Measurements from ENCODE around the gene PRIMA1. TPM values are rescaled to one million over a fixed set of nuclear protein-coding genes. Genes with fewer than 3 reads are reported as not detected.

PRIMA1 gene
- total and polyA plus RNA-seq, 9 of the 15 experiments (the other 6 are each of a cell fraction or from before 2014, with no cell fraction given) = not detected

- no peak for FAIRE-seq
- Histone ChIP-seq H3K36me3 (ENCODE audit: control insufficient read depth, insufficient read depth, low read length) (no peaks in the 10 kb centered on the region), H3K9me1 (ENCODE audit: control insufficient read depth, insufficient read depth, low read length) (no peaks in the 10 kb centered on the region), H3K4me3 (no peak overlapping the region), H3K9me3 (replicated peaks; ENCODE audit: control insufficient read depth, insufficient read depth, low read depth, low read length) (no peaks in the 10 kb centered on the region), H3K4me2 (ENCODE audit: insufficient read depth, low read length) (no peak overlapping the region), H3K27ac (ENCODE audit: extremely low read depth, low read depth, low read length) (no peak overlapping the region), H3K9ac (ENCODE audit: insufficient read depth in 1 of 2, low read depth in 2 of 2, low read length in 2 of 2) (no peak overlapping the region), H3K27me3 (ENCODE audit: control insufficient read depth in 2 of 2, insufficient read depth in 2 of 2, low read length in 2 of 2) (peaks cover 0 to 4% of the 10 kb centered on the region in 2 experiments; a peak in 1 of 5 replicates), H2AFZ (ENCODE audit: low read depth, low read length) (no peak overlapping the region), H3K79me2 (ENCODE audit: control insufficient read depth, insufficient read depth, low read length) (no peaks in the 10 kb centered on the region), H3K4me1 (replicated peaks in 1 of 2; ENCODE audit: control insufficient read depth in 2 of 2, insufficient read depth in 2 of 2, low read length in 2 of 2) (no peaks in the 10 kb centered on the region), H4K20me1 (replicated peaks; ENCODE audit: control insufficient read depth, insufficient read depth, low read length) (no peaks in the 10 kb centered on the region)
- in situ Hi-C loops (cut with MboI) = no loop called here
- BruUV-seq (replicated peaks) = no TSS peak
- CTCF ChIA-PET (ENCODE audit: low intra/inter-chr PET ratio) = no interaction called here
- TF ChIP-seq ZNF551 (CRISPR knock-in tag; IDR thresholded peaks at IDR 0.05) (no peak), ZEB2 (IDR thresholded peaks at IDR 0.05) (no peak), YBX1 (IDR thresholded peaks at IDR 0.05) (no peak), HEY1 (CRISPR knock-in tag; IDR thresholded peaks at IDR 0.05; ENCODE audit: borderline replicate concordance) (no peak), ZKSCAN3 (CRISPR knock-in tag; IDR thresholded peaks at IDR 0.05) (no peak), ZKSCAN8 (CRISPR knock-in tag; IDR thresholded peaks at IDR 0.05) (no peak), FOXA3 (CRISPR knock-in tag; conservative IDR thresholded peaks at IDR 0.05 in 1 of 2, IDR thresholded peaks at IDR 0.05 in 1 of 2) (no peak), KDM1A (IDR thresholded peaks at IDR 0.05) (no peak), JUND (IDR thresholded peaks at IDR 0.05; ENCODE audit: borderline replicate concordance, low read depth, low read length) (no peak), JUND (tag; IDR thresholded peaks at IDR 0.05; ENCODE audit: borderline replicate concordance, low read depth, low read length) (no peak)
- TF ChIP-seq, protein P1, sequence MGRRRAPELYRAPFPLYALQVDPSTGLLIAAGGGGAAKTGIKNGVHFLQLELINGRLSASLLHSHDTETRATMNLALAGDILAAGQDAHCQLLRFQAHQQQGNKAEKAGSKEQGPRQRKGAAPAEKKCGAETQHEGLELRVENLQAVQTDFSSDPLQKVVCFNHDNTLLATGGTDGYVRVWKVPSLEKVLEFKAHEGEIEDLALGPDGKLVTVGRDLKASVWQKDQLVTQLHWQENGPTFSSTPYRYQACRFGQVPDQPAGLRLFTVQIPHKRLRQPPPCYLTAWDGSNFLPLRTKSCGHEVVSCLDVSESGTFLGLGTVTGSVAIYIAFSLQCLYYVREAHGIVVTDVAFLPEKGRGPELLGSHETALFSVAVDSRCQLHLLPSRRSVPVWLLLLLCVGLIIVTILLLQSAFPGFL (CRISPR knock-in tag; IDR thresholded peaks at IDR 0.05) = no peak
- TF ChIP-seq, protein P2, sequence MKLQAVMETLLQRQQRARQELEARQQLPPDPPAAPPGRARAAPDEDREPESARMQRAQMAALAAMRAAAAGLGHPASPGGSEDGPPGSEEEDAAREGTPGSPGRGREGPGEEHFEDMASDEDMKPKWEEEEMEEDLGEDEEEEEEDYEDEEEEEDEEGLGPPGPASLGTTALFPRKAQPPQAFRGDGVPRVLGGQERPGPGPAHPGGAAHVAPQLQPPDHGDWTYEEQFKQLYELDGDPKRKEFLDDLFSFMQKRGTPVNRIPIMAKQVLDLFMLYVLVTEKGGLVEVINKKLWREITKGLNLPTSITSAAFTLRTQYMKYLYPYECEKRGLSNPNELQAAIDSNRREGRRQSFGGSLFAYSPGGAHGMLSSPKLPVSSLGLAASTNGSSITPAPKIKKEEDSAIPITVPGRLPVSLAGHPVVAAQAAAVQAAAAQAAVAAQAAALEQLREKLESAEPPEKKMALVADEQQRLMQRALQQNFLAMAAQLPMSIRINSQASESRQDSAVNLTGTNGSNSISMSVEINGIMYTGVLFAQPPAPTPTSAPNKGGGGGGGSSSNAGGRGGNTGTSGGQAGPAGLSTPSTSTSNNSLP (IDR thresholded peaks at IDR 0.05; ENCODE audit: borderline replicate concordance, low read depth, low read length) = no peak
- ATAC-seq = no peak
- POLR2A ChIA-PET = interaction anchor here (0.6 to 0.7 kb wide), 2 partner anchors 20 to 176 kb away, joined by 3 read pairs; no protein-coding TSS in a partner anchor
- intact Hi-C loops (cut with micrococcal nuclease) = no loop called here
- 2% methylated on average over 9 of the region's 15 CpGs for WGBS (ENCODE audit: insufficient coverage, low coverage, missing lambda C conversion rate)
- no peak for DNase-seq (ENCODE audit: extremely low read depth in 1 of 4, low spot score in 3 of 4)
These were observed 28.5 kb downstream of the PRIMA1 start for GRCh38 chr14:93759719-93760307.
